Occipital lobe (tissue), 2 donors: ENCODE data around the gene C19orf53. TPM values are rescaled to one million over a fixed set of nuclear protein-coding genes. Genes with fewer than 3 reads are reported as not detected.

Experiments
- DNase-seq: peaks from one replicate; lab custom pipeline; 2025; lab: John Stamatoyannopoulos, UW
- total RNA-seq: library from RNA; depleted of rRNA; stranded (reverse); fragments of >200 nt; gene quantifications from one replicate; pipeline ENCODE4 v1.2.3, GENCODE V29; 2014

C19orf53 gene
- total RNA-seq, 1 donor from 2014 or later = 15.8 TPM

DNA sequence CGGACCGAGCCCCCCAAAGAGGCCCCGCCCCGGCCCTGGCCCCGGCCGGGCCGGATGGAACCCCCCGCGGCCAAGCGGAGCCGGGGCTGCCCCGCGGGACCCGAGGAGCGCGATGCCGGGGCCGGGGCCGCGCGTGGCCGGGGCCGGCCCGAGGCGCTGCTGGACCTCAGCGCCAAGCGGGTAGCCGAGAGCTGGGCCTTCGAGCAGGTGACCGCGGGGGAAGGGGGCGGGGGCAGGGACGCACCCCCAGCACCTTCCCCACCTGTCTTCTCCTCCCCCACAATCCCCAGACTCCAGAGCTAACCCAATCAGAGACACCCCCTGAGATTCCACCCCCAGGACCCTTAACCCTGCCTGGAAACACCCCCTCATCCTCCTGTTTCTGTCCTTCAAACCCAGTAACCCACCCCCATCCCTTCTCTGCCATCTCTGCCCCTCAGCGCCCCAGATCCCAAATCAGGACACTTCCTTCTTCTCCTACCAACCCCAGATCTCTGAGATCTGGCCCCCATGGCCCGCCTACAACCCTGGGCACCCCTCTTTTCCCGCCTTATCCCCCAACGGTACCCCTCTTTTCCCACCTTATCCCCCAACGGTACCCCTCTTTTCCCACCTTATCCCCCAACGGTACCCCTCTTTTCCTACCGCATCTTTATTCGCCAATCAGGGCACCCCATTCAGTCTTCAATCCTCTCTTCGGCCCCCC is 21.5 kb downstream of the C19orf53 start:
- DNase-seq = no peak

DNA sequence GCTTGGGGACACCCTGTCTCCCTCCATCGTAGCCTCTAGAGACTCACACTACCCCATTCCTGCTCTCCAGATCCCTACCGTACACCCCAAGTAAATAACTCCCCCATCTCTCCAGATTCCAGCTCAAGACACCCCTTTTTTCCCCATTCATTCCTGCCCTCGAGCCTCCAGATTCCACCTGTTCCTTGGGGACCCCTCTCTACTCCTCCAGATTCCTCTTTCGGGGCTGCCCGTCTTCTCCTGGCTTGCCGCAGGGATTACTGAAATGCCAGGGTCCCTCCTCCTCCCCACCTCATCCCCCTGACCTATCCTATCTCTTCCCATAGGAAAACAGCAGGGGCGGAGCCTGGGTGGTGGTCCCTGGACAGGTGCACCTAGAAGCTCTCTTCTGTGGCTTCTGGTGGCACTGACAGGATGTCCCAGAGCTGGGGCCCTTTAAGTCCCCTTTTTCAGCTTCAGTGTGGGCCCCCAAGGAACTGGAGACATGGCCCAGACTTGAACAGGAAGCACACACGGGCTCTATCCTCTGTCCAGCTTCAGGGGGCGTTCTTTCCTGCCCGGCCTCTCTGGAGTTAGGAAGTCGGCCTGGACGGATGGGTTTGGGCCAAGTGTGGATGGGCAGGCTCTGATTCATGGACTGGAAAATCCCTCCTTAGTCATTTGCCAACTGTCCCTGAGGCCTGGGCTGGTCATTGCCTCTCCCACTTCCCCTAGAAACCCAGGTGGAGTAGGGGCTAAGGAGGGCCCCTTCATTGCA is 22.2 kb downstream of the C19orf53 start:
- DNase-seq = peak; percentile 16

DNA sequence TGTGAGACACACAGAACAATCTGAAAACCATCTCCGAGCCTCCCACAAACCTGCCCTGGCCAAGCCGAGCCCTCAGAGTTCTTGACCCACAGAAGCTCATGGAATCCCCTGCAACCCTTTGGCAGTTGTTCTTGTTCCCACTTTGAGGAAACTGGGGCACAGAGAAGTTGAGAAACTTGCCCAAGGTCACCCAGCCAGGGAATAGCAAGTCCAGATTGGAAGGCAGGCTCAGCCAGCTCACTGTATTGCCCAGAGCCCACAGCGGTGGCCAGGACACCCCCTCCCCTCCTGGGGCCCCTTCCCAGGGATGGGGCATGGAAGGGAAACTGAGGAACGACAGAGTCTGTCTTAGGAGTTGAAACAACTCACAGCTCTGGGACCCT is 22.8 kb downstream of the C19orf53 start:
- no peak for DNase-seq

DNA sequence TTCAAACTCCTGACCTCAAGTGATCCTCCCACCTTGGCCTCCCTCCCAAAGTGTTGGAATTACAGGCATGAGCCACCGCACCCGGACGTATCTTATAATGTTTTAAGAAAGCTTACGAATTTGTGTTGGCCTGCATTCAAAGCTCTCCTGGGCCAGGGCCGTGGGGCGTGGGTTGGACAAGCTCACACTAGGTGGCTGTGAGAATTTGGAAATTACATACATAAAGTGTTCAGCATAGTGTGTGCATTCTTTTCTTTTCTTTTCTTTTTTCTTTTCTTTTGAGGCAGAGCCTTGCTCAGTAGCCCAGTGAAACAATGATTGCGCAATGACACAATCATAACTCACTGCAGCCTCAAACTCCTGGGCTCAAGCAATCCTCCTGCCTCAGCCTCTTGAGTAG is 23.6 kb downstream of the C19orf53 start:
- no peak for DNase-seq

DNA sequence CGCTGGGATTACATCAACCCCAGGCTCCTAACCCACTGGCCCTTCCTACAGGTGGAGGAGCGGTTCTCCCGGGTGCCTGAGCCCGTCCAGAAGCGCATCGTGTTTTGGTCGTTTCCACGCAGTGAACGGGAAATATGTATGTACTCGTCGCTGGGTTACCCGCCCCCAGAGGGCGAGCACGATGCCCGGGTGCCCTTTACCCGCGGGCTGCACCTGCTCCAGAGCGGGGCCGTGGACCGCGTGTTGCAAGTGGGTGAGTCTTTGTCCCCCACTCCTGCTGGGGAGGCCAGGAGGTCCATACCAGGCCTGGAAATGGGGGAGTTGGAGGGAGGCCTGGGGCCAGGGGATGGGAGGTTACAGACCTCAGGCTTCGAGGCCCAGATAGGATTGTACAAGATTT is 25.4 kb downstream of the C19orf53 start:
- no peak for DNase-seq

DNA sequence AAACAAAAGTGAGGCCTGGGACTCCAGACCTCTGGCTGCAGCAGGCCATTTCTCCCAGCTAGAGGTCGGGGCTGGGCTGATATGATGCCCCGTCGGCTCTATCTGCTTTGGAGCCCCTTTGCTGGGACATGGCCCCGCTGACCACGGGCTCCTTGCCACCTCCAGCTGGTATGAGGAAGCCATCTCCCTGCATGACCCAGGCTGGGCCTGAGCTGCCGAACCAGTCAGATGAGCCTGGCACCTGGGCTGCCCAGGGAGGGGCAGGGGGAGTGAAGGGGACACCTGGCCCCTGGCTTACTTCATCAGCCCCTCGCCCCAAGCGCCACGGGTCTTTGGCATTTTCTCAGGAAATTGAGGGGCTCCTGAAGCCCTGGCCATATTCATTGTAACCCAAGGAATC is 28.8 kb downstream of the C19orf53 start:
- DNase-seq = no peak

DNA sequence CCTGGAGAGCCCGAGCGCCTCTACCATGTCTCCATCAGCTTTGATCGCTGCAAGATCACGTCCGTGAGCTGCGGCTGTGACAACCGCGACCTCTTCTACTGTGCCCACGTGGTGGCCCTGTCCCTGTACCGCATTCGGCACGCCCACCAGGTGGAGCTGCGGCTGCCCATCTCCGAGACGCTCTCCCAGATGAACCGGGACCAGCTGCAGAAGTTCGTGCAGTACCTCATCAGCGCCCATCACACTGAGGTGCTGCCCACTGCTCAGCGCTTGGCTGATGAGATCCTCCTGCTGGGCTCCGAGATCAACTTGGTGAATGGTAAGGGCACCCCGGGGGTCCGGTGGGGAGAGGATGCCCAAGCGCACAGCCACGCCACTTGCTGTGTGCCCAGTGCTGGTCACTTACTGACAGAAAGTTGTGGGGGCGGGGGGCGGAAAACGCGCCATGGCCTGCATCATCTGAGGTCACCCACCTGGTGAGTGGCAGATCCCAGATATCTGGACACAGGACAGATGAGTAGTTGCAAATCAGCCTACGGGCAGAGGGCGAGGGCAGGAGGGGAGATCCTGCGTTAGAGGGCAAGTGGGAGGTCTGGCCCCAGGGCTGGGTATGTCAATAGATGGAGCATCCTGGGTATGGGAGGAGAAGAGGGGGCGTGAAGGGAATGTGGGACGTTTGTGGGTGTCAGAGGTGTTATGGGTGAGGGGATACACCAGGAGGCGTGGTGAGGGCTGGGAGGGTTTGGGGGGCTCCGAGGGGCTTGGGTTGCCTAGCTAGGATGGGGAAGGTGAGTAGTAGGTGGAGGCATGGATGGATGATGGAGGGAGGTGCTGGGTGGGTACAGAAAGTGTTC is 30.8 kb downstream of the C19orf53 start:
- no peak for DNase-seq

DNA sequence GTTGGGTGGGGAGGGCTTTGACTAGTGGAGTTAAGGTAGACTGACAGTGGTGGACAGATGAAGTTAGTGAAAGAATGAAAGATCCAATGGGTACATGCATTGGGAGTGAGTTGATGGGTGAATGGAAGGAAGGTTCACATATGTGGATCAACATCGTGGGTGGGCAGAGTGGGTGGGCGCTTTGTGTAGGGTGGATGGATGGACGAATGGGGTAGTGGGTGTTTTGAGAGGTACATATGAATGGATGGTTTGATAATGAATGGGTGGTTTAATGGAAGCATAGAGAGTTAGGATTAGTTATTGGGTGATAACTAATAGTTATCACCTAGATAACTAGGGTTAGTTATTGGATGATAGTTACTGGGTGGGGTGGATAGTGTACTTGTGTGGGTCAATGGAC is 32.5 kb downstream of the C19orf53 start:
- DNase-seq = no peak

DNA sequence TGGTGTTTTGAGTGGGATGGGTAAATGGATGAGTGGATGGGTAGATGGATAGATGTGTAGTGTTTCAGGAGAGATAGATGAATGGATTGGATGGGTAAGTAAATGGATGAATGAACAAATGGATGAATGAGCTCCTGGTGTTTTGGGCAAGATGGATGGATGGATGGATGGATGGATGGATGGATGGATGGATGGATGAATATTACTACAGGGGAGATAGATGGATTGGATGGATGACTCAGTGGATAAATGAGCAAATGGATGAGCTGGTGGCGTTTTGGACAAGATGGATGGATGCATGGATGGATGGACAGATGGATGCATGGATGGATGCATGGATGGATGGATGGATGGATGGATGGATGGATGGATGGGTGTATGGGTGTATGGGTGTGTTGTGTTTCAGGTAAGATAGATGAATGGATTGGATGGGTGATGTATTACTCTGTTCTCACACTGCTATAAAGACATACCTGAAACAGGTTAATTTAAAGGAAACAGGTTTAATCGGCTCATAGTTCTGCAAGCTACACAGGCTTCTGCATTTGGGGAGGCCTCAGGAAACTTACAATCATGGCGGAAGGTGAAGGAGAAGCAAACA is 33.3 kb downstream of the C19orf53 start:
- no peak for DNase-seq

DNA sequence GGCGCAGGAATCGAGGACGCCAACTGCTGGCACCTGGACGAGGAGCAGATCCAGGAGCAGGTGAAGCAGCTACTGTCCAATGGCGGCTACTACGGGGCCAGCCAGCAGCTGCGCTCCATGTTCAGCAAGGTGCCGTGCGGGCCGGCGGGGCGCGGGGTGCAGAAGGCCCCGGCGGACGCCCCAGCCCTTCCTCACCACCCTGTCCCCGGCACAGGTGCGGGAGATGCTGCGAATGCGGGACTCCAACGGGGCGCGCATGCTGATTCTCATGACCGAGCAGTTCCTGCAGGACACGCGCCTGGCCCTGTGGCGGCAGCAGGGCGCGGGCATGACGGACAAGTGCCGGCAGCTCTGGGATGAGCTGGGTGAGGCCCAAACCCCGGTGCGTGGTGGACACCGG is 34.6 kb downstream of the C19orf53 start:
- DNase-seq = no peak

DNA sequence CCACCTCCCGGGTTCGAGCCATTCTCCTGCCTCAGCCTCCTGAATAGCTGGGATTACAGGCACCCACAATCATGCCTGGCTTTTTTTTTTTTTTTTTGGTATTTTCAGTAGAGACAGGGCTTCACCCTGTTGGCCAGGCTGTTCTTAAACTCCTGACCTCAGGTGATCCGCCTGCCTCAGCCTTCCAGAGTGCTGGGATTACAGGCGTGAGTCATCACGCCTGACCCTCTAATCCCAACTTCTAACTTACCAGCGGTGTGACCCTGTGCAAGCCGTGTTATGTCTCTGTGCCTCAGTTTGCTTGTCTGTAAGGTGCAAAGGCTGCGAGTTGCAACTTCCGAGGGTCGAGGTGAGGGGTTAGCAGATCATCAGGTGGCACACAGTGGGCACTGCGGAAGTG is 38.3 kb downstream of the C19orf53 start:
- DNase-seq = no peak

DNA sequence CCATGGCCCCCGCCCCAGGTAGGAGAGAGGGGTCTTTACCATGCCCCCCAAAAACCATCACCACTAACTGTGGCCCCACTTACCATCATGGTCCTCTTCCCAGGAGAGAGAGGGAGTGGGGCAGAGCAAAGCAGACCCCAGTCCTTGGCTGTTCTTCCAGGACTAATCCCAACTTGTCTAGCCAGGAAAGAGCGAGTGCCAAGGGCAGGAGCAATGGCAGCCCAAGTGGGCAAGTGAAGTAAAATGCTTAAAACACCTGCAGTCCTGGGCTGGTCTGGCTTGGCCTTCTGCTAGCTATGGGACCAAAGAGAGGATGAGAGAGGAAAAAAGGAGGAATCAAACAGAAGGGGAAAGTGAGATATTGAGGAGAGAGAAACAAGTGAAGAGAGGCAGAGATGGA is 38.9 kb downstream of the C19orf53 start:
- no peak for DNase-seq

DNA sequence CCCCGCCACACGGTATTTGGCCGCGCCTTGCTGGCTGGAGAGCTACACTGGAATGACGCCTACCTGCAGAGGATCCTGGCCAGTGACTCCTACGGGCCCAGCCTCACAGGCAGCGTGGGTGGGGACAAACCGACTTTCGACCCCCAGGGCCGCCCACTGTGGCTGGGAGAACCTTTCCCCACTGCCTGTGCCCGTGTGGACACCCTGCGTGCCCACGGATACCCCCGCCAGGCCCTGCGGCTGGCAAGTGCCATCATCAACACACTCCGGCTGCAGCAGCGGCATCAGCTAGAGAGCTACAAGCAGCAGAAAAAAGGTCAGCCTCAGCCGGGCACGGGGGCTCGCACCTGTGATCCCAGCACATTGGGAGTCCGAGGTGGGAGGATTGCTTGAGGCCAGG is 40.3 kb downstream of the C19orf53 start:
- DNase-seq = no peak

DNA sequence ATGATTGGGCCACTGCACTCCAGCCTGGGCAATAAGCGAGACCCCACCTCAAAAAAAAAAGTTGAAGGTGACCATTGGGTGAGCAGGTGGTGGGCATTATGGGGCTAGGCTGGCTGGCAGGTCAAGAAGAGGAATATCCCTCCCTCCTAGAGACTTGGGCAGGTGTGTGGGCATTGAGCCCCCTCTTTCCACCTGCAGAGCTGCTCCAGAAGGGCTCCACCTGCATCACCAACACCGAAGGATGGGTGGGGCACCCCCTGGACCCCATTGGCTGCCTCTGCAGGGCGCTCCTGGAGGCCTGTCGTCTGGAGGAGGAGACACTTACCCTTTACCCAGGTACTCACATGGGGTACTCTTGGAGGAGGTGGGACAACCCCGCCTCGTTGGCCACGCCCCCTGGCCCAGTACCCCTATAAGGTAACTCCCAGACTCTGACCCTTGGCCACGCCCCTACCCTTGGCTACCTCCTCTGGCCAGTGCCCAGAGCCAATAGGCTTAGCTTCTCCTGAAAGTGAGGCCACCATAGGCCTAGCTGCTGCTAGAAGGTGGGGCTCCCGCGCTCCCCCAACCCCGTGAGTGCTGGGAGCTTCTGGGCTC is 42.9 kb downstream of the C19orf53 start:
- no peak for DNase-seq

DNA sequence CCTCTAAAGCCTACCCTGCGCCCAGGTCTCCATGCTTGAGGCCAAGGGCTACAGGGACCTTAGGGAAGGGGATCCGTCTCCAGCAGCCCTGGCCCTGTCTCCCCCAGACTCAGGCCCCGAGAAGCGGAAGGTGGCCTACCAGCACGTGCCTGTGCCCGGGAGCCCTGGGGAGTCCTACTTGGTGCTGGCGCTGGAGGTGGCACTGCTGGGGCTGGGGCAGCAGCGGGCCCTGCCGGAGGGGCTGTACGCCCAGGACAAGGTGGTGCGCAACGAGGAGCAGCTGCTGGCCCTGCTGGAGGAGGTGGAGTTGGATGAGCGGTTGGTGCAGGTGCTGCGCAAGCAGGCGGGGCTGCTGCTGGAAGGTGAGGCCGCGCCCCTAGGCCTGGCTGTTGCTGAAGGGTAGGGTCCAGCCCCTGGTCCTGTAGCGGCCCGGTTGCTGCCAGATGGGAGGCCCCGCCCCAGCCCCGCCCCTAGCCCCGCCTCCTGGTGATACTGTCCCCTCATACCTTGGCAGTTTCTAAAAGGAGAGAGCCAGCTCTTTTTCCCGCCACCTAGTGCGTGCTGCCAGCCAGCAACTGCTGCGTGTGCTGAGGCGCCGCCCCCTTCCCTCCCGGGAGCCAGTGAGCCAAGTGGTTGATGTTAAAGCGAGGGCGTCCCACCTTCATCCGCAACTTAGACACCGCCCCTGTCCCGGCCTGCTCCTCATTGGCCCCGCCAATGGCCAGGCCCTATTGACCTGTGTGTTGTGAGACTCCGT is 43.5 kb downstream of the C19orf53 start:
- DNase-seq = no peak

DNA sequence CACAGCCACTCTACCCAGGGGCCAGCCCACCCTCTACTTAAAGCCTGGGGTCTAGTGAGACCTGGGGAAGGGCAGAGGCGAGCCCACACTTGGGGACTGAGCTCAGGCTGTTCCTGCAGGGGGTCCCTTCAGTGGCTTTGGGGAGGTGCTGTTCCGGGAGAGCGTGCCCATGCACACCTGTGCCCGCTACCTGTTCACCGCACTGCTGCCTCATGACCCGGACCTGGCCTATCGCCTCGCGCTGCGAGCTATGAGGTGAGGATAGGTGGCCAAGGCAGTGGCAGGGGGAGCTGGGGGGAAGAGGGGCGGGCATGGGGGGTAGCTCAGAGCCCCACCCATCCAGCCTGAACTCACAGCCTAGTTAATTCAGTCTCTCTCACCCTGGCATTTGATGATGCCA is 45.0 kb downstream of the C19orf53 start:
- no peak for DNase-seq

DNA sequence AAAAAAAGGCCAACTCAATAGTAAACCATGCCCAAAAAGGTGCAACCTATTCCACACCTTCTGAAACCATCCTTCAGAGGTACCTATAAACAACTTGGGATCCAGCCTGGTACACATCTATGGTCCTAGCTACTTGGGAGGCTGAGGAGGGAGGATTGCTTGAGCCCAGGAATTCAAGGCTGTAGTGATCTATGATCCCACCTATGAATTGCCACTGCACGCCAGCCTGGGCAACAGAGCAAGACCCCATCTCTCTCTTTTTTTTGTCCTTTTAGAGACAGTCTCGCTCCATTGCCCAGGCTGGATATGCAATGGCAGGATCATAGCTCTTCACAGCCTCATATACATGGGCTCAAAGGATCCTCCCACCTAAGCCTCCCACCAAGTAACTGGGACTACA is 47.0 kb downstream of the C19orf53 start:
- no peak for DNase-seq

DNA sequence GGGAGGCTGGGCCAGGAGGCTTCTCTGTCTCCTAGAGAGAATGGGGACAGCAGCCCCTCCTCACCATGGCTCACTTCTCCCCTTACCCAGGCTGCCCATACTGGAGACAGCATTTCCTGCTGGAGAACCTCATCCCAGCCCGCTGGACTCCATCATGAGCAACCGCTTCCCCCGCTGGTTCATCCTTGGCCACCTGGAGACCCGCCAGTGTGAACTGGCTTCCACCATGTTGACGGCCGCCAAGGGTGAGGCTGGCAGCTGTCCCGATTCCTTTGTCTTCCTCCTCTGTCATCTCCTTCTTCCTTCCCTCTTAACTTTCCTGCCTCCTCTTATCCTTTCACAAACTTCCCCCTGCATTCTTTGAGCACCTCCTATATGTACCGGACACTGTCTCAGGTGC is 49.0 kb downstream of the C19orf53 start:
- no peak for DNase-seq

DNA sequence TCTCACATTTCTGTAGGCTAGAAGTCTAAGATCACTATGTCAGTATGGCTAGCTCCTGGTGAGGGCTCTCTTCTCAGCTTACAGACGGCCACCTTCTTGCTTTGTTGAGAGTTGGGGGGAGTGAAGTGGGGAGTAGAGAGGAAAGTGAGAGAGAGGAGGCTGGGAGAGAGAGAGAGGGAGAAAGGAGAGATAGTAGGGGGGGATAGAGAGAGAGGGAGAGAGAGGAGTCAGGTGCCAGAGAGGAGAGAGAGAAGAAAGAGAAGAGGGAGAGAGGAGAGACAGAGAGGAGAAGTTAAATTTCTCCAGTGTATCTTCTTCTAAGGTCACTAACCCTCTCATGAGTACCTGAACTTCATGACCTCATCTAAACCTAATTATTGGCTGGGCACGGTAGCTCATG is 49.6 kb downstream of the C19orf53 start:
- DNase-seq = no peak

DNA sequence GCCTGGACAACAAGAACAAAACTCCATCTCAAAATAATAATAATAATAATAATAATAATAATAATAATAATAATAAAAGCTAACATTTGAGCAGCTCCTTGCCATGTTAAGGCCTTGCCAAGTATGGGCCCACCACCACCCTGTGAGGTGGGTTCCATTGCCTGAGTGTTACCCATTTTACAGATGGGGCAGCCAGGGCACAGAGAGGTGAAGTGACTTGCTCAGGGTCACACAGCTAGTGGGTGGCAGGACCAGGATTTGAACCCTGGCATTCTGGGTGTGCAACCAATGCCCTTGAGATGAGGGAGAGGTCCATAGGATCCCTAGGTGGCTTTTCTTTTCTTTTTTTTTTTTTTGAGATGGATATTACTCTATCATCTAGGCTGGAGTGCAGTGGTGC is 50.4 kb downstream of the C19orf53 start:
- DNase-seq = no peak
